ENCODE results near the gene LHPP. TPM values are rescaled to one million over a fixed set of nuclear protein-coding genes. Genes with fewer than 3 reads are reported as not detected.

Gene LHPP
- total RNA-seq, 1 donor from 2014 or later: 12.1 TPM

- DNase-seq (ENCODE audit: low read depth): no peak
- H3K4me3 ChIP-seq (ENCODE audit: low read depth, low read length): no peak overlapping the region
- no peak for TF ChIP-seq CTCF (conservative IDR thresholded peaks at IDR 0.05; ENCODE audit: low read depth, low read length)
Observed at GRCh38 chr10:124614003-124614659, 152.5 kb downstream of the LHPP start.

GRCh38 chr10:124615259-124615658, 153.6 kb downstream of the LHPP start:
- no peak for TF ChIP-seq CTCF (conservative IDR thresholded peaks at IDR 0.05; ENCODE audit: low read depth, low read length)
- H3K4me3 ChIP-seq (ENCODE audit: low read depth, low read length): no peak overlapping the region
- no peak for DNase-seq (ENCODE audit: low read depth)

- DNase-seq (ENCODE audit: low read depth): no peak
- no peak for TF ChIP-seq CTCF (conservative IDR thresholded peaks at IDR 0.05; ENCODE audit: low read depth, low read length)
- no peak overlapping the region for H3K4me3 ChIP-seq (ENCODE audit: low read depth, low read length)
Observed at GRCh38 chr10:124616040-124616835, 154.6 kb downstream of the LHPP start.

- no peak overlapping the region for H3K4me3 ChIP-seq (ENCODE audit: low read depth, low read length)
- TF ChIP-seq CTCF (conservative IDR thresholded peaks at IDR 0.05; ENCODE audit: low read depth, low read length): no peak
- DNase-seq (ENCODE audit: low read depth): no peak
Observed at GRCh38 chr10:124616836-124617130, 155.2 kb downstream of the LHPP start.

GRCh38 chr10:124618470-124619073, 156.9 kb downstream of the LHPP start:
- no peak for TF ChIP-seq CTCF (conservative IDR thresholded peaks at IDR 0.05; ENCODE audit: low read depth, low read length)
- no peak overlapping the region for H3K4me3 ChIP-seq (ENCODE audit: low read depth, low read length)
- no peak for DNase-seq (ENCODE audit: low read depth)

GRCh38 chr10:124619195-124619594, 157.6 kb downstream of the LHPP start:
- TF ChIP-seq CTCF (conservative IDR thresholded peaks at IDR 0.05; ENCODE audit: low read depth, low read length): no peak
- DNase-seq (ENCODE audit: low read depth): no peak
- H3K4me3 ChIP-seq (ENCODE audit: low read depth, low read length): no peak overlapping the region
